WERI-Rb-1 (cell line): ENCODE measurements around the gene INTS11.

Experiments
- DNase-seq: peaks from one replicate; pipeline ENCODE4 v3.0.0-alpha.2; 2020
- H3K27ac ChIP-seq: fragments of 250-450 bp; sonication (Bioruptor Pico); 2 replicates; pipeline ENCODE4 v1.5.1; 2020; ENCODE audit warnings: mild to moderate bottlenecking, moderate library complexity
- H3K27me3 ChIP-seq: fragments of 250-450 bp; sonication (Bioruptor Pico); 2 replicates; pipeline ENCODE4 v1.5.1; 2021; ENCODE audit warnings: mild to moderate bottlenecking, low read depth, moderate library complexity; ENCODE audit not compliant: insufficient read depth, severe bottlenecking
- H3K36me3 ChIP-seq: fragments of 250-450 bp; sonication (Bioruptor Pico); 2 replicates; pipeline ENCODE4 v1.5.1; 2020; ENCODE audit warnings: mild to moderate bottlenecking, moderate library complexity
- H3K4me3 ChIP-seq: 2 replicates; pipeline ENCODE4 v1.5.1; 2011; ENCODE audit warnings: low read depth, mild to moderate bottlenecking, control low read depth, low read length
- H3K9me3 ChIP-seq: fragments of 250-450 bp; sonication (Bioruptor Pico); 2 replicates; pipeline ENCODE4 v1.5.1; 2021; ENCODE audit warnings: mild to moderate bottlenecking, moderate library complexity; ENCODE audit not compliant: severe bottlenecking
- TF ChIP-seq, protein P1 (sequence below): IDR thresholded peaks from 2 replicates; pipeline ENCODE4 v1.5.1; 2011; ENCODE audit warnings: low read depth, mild to moderate bottlenecking, control low read depth, inconsistent platforms, low read length

Gene INTS11

DNA sequence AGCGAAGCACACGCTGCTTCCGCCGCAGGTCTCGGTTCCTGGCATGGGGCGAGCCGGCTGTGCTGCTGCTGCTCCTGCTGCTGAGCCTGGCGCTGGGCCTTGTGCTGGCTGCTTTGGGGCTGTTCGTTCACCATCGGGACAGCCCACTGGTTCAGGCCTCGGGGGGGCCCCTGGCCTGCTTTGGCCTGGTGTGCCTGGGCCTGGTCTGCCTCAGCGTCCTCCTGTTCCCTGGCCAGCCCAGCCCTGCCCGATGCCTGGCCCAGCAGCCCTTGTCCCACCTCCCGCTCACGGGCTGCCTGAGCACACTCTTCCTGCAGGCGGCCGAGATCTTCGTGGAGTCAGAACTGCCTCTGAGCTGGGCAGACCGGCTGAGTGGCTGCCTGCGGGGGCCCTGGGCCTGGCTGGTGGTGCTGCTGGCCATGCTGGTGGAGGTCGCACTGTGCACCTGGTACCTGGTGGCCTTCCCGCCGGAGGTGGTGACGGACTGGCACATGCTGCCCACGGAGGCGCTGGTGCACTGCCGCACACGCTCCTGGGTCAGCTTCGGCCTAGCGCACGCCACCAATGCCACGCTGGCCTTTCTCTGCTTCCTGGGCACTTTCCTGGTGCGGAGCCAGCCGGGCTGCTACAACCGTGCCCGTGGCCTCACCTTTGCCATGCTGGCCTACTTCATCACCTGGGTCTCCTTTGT, 9.2 kb upstream of the INTS11 start:
- no peak overlapping the region for H3K27ac ChIP-seq
- no peak for DNase-seq
- TF ChIP-seq, protein P1, sequence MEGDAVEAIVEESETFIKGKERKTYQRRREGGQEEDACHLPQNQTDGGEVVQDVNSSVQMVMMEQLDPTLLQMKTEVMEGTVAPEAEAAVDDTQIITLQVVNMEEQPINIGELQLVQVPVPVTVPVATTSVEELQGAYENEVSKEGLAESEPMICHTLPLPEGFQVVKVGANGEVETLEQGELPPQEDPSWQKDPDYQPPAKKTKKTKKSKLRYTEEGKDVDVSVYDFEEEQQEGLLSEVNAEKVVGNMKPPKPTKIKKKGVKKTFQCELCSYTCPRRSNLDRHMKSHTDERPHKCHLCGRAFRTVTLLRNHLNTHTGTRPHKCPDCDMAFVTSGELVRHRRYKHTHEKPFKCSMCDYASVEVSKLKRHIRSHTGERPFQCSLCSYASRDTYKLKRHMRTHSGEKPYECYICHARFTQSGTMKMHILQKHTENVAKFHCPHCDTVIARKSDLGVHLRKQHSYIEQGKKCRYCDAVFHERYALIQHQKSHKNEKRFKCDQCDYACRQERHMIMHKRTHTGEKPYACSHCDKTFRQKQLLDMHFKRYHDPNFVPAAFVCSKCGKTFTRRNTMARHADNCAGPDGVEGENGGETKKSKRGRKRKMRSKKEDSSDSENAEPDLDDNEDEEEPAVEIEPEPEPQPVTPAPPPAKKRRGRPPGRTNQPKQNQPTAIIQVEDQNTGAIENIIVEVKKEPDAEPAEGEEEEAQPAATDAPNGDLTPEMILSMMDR, result no peak
- H3K4me3 ChIP-seq, result no peak overlapping the region
- H3K36me3 ChIP-seq, result peaks cover 29% of the 10 kb centered on the region
- no peaks in the 10 kb centered on the region for H3K27me3 ChIP-seq
- H3K9me3 ChIP-seq, result no peaks in the 10 kb centered on the region

DNA sequence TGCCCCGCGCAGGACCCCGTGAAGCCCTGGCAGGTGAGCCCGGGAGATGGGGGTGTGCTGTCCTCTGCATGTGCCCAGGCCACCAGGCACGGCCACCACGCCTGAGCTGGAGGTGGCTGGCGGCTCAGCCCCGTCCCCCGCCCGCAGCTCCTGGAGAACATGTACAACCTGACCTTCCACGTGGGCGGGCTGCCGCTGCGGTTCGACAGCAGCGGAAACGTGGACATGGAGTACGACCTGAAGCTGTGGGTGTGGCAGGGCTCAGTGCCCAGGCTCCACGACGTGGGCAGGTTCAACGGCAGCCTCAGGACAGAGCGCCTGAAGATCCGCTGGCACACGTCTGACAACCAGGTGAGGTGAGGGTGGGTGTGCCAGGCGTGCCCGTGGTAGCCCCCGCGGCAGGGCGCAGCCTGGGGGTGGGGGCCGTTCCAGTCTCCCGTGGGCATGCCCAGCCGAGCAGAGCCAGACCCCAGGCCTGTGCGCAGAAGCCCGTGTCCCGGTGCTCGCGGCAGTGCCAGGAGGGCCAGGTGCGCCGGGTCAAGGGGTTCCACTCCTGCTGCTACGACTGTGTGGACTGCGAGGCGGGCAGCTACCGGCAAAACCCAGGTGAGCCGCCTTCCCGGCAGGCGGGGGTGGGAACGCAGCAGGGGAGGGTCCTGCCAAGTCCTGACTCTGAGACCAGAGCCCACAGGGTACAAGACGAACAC, 8.5 kb upstream of the INTS11 start:
- TF ChIP-seq, protein P1, result no peak
- Histone ChIP-seq H3K36me3 (peaks cover 23% of the 10 kb centered on the region), H3K27me3 (no peaks in the 10 kb centered on the region), H3K4me3 (no peak overlapping the region), H3K9me3 (no peaks in the 10 kb centered on the region), H3K27ac (no peak overlapping the region)
- no peak for DNase-seq

- H3K36me3 ChIP-seq, result peaks cover 23% of the 10 kb centered on the region
- H3K27ac ChIP-seq, result no peak overlapping the region
- H3K9me3 ChIP-seq, result no peaks in the 10 kb centered on the region
- H3K4me3 ChIP-seq, result no peak overlapping the region
- TF ChIP-seq, protein P1, result no peak
- no peak for DNase-seq
- H3K27me3 ChIP-seq, result no peaks in the 10 kb centered on the region
These were observed 7.7 kb upstream of the INTS11 start for GRCh38 chr1:1332031-1332755.

- H3K27ac ChIP-seq, result no peak within 1 kb of the TSS; the same call in 1 of the 2 replicates
- H3K4me3 ChIP-seq, result no peak within 1 kb of the TSS
- no peaks in the 10 kb centered on the region for H3K9me3 ChIP-seq
- TF ChIP-seq, protein P1, result no peak
- H3K27me3 ChIP-seq, result no peaks in the 10 kb centered on the region
- peaks cover 20% of the 10 kb centered on the region for H3K36me3 ChIP-seq
- DNase-seq, result no peak
These were observed 6.9 kb upstream of the INTS11 start, which contains the start of gene TAS1R3 for GRCh38 chr1:1331068-1331965. Gene TAS1R3 (plus strand): TSS chr1:1331280. CDS start chr1:1331346, 66 bp downstream.

DNA sequence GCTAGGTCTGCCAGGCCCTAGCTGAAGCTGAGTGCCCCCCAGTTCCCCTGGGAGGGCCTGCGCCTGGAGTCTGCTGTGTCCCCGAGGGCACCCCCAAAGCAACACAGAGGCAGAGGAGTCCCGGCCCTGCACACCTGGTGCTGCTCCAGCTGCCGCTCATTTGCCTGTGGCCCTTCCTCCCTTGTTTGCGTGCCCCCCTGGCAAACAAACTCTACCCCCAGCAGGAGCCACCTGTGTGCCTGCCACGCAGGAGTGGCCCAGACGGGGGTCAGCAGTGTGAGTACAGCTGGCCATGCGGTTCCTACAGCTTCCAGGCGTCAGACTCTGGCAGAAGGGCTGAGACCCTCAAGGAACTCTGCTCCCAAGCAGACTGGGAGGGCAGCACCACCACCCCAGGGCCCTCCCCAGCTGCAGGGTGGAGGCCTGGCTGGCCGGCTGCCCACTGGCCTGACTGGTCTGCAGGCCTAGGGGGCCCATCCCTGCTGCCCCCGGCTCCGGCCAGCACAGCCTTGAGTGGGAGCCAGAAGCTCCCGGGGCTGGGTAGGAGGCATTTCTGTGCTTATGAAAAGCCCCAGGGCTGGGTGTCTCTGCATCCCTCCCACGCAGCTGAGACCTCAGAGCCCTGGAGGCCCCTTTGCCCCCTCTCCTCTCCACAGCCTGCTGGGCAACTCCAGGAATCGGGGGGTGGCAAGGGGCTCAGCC, 6.1 kb upstream of the INTS11 start:
- Histone ChIP-seq H3K9me3 (no peaks in the 10 kb centered on the region), H3K36me3 (peaks cover 16% of the 10 kb centered on the region), H3K27me3 (no peaks in the 10 kb centered on the region), H3K4me3 (no peak overlapping the region), H3K27ac (no peak overlapping the region; the same call in 1 of the 2 replicates)
- TF ChIP-seq, protein P1, result no peak
- DNase-seq, result no peak
